HG03097 (cell line): Measurements from ENCODE around the gene ARF3.

Source experiments
- ATAC-seq: cut with Tn5 transposase; IDR thresholded peaks from one replicate; pipeline ENCODE4 v1.9.1; 2021; ENCODE audit not compliant: unreplicated experiment, low FRiP score

Gene ARF3

DNA sequence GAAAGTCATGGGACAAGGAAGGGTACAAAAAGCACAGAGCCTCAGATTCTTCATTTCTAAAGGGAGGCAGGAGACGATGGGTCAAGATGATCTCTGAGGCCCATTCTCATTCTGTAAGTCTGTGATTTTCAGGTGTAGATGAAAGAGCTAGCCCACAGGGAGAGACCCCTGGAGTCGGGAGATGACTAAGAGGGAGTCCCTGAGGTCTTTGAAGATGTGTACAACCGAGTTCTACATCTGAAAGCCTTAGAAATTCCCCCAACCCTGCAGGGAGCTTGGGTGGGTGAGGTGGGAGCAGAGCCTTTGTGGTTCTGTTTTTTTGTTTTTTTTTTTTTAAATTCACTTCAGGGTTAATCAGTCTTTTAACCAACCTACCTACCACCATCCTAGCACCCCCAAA lies 11.2 kb upstream of the ARF3 start:
- ATAC-seq: no peak

DNA sequence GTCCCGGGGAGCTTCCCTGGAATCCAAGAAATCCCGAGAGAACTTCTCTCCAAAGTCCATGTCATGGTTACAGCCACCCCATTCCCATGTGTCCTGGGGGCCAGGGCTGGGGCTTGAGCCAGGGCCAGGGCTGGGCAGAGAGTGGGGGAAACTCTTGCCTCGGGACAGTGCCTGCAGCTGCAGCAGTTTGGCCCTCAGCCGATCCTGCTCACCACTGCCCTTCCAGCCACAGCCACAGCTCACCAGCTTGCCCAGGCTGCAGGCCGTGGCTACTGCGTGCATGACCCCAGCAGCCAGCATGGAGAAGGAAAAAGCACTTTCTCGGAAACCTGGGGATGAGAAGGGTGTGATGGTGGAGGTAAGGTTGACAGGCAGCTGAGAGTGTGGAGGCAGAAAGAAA lies 10.7 kb upstream of the ARF3 start:
- no peak for ATAC-seq

DNA sequence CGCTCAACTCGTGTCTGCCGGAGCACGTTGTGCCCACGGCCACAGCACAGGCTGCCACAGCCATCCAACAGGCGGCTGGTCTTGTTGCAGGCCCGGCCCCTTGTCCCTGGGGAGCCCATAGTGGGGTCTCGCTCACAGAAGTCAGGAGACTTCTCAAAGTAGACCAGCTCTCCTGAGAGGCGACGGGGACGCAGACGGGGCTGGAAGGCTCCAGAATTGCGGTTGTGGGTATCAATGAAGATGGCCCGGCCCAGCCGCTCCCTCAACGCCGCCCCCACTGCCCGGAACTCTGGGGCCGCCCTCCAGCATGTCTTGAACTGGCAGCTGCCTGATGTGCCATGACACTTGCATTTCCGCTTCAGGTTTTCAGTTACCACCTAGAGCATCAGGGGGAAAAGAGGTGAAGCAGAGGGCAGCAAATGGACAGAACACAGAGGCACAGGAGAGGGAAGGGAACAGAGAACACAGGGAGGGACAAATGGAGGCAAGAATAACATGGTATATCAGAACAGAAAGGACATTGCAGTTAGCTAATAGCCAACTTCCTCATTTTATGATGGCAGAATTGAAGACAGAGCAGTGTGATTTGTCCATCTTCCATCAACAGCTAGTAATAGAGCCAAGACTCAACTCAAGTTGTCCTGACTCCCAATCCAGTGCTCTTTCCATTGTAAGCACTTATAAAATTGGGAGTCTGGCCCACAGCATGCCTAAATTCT lies 9.0 kb upstream of the ARF3 start:
- no peak for ATAC-seq

DNA sequence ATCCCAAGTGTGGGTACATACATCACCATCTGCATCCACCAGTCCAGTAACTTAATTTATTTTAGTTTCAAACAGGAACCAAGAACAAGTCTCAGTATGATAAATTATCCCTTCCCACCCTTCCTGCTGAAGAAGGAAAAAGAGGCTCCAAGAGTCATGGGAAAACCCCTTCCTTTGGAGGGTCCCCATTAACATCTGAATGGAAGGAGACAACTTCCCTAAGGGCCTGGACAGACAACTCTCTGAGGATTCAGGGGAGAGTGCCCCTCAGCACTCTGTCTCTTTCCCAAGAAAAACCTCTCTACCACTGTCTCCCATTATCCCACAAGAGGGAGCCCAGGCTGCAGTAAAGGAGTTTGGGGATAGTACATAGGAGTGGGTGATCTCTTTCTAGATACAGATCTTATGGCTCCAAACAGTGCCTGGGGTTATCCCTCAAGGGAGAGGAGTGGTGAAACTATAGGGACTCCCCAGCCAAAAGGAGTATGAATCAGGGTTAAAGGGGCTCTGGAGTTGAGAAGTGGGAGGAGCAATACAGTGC lies 8.1 kb upstream of the ARF3 start:
- ATAC-seq: no peak

DNA sequence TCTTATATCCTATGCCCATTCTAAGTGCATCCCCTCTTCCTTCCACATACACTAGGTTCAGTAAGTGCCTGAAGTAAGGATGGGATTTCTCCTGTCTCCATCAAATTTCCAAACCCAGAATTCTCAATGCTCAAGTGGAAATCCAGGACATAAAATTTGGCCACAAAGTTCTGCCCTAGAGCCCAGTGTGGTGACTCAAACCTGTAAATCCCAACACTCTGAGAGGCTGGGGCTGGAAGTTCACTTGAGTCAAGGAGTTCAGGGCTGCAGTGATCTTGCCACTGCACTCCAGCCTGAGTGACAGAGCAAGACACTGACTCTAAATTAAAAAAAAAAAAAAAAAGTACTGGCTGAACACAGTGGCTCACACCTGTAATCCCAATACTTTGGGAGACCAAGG lies 4.5 kb upstream of the ARF3 start:
- ATAC-seq: no peak

DNA sequence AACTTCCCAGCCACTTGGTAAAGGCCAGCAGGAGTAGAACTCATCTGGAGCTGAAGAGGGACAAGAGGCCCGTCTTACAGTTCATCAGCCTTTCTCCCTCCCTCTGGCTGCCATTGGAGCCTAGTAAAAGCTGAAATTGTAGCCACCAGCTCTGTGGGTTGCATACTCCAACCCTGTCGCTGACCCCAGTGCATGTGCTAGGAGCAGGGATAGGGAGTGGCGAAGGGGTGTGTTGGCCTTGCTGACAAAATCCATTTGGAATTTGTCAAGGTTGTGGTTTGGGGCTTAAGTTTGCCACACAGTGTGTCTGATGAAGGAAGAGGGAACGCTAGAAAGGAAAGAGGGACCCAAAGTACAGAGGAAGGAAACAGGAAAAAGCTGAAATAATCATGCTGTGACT lies 4.0 kb upstream of the ARF3 start:
- ATAC-seq: no peak

DNA sequence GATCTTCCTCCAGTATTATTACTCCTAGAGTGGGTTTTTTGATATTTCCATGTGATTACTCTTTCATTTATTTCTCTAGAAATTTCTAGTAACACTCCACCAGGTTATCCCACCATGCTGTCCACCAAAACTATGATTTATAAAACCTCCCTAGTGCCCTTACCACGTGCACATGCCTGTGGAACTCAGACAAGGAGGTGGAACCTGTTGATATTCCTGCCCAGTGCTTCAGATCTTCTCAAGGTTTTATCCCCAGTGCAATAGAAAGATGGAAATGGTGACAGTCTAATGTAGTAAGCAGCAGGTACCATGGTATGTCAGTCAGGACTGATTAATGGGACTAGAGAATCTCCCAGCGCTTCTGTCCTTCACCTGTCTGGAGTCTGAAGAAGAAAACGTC lies 3.5 kb upstream of the ARF3 start:
- ATAC-seq: no peak

DNA sequence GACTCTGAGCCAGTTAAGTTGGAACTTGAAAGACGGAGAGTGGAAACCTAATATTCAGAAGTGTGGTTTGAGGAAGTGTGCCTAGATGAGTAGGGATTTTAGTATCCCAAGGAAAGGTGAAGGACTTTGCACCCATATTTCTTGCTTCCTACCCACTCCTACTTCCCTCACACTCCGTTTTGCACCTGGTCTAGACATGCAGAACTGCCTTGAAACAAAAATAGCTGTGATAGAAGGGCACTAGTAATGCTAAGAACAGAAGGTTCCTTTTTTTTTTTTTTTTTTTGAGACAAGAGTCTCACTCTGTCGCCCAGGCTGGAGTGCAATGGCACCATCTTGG lies 732 bp upstream of the ARF3 start:
- ATAC-seq: no peak

DNA sequence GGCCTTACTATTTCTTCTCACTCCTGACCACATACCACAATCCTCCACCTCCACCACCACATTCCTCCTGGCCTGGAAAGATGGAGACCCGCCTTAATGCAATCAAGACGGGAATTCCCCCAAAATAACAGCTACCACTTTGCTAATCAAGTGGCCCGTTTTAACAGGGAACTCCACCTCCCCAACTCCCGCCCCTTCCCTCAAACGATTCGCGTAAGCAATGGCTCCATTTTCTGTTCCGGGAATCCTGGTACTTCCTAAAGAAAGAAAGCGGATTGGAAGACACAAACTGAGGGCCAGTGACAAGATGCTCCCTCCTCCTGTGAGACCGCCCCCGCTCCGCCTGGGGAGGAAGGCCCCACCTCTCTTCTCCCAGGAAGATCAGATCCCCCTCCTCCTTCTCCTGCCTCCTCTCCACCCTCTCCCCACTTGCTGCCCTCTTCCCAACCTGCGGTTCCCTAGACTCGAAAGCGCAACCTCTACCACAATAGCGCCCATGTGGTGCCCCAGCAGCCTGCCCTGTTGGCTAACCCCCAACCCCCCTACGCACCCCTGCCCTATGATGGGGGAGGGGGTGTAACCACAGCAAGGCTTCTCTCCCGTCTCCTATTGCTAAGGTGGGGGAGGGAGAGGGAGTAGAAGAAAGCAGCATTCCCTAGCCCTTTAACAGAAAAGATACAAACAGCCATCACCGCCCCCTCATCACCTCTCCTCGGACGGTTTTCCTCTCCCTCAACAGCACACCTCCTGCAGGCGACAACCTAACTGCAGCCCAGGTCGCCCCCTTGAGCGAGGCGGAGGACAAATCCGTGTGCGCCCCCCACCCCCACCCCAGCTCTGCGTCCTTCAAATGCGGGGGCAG lies 777 bp downstream of the ARF3 start:
- ATAC-seq: no peak

DNA sequence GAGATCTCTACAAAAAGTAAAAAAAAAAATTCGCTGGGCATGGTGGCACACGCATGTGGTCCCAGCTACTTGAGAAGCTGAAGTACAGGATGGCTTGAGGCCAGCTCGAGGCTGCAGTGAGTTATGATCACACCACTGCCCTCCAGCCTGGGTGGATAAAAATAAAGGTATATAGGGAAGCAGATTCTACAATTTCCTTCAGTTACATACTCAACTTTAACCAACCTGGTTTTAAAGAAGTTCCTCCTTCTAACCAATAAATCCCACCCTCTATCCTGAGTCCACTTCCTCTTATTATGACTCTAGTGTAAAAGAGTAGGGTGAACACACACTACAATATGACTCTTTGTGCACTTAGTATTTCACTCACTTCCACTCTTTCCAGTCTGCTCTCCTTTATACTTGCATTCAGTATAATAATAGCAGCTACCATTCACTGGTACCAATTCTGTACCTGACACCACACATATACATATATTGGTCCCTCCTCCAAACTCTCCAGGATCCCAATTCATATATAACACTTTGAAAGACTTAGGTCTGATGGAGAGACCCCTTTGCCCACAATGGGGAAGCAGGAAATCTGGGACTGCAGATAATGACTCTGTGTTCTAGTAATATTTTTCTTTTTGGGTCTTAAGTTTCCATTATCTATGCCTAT lies 2.3 kb downstream of the ARF3 start:
- ATAC-seq: no peak

DNA sequence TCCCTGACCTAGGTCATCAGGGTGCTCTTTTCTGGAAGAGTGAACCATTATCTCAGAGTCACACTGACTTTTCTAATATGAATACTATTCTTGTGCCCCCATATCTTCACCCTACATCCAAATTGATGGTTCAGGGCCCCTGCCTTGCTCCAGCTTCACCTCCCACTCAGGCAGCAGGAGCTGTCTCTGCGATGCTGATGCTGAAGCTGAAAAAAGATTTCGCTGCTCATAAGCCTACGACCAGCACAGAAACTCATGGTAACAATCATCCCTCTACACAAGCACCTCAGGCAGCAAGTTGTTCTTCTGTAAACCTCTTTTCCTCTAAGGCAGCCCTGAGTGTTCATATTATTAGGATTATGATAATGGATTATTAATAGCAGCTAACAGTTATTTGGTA lies 3.2 kb downstream of the ARF3 start:
- no peak for ATAC-seq

DNA sequence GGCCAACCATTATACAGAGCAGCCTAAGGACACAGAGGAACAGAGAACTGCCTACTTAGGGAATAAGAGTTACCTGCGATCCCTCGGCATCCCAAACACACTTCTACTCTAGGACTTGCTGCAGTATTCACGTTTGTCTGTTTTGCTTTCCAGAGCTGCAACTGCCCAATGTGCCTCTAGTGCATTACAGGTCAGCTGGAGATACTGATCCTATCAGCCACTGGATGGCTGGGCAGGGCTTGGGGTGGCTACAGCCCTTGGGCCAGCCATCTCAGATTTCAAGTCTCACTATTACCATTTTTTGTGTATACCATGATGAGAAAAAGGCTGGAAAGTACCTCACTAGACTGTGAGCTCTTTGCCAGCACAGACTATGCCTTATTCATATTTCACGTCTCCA lies 4.6 kb downstream of the ARF3 start:
- ATAC-seq: no peak

DNA sequence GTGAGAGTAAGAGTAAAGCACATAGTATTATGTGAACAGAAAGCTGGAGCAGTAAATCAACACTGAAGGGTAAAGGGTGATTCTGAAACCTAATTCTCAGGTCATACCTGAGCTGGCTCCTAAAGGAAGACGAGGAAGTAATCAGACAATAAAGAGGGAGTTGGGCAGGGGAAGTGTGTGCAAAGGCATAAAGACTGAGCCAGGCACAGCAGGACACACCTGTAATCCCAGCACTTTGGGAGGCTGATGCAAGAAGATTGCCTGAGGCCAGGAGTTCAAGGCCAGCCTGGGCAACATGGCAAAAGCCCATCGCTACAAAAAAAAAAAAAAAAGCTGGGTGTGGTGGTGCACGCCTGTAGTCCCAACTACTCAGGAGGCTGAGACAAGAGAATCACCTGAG lies 9.6 kb downstream of the ARF3 start:
- no peak for ATAC-seq

DNA sequence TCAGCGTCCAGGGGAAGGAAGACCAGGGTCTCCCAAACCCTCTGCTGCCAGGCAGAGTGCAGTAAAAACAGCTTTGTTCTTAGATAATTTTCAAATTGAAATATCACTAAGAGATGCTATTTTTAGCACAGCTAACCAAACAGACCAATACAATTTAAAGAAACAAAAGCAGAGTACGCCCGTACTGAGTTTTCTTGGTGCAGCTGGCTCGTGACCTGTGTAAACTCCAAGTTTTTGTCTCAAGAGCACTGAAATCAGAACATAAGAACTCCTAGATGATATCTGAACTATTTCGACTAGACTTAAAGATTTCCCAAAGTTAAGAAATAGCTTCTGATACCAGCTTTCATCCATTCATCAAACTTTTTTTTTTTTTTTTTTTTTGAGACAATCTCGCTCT lies 10.3 kb downstream of the ARF3 start:
- no peak for ATAC-seq

DNA sequence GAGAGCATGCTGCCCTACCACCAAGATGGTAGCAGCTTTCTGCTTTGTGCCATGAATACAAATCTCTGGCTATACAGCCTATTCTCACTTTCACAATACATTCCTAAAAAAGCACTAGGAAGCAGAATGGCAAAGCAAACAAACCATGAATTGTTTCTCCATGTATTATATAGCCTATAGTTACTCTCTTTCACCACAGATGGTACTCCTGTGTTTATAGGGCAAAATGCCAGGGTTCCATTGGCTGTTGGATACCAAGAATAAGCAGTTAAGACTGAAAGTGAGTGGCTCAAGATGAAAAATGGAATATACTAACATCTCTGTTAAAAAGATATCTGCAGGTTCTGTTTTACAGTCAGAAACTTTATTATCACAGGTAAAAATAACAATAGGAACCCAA lies 11.1 kb downstream of the ARF3 start:
- no peak for ATAC-seq

DNA sequence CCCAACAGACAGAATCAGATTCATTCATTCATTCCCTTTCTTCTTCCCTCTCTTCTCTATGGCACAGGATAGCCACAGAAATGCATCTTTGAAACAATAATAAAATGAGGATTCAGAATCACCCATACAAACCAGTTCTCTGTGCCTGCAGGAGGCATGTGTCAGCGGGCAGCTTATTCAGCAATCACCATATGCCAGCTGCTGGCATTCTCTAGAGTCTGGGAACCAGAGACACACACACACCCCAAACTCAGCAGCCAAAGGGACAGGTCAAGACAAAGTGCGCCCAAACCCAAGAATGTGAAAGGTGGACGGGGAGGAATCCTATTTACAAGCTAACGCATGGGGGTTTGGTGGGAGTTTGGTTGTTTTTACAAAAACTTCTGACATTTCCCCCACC lies 14.1 kb downstream of the ARF3 start:
- no peak for ATAC-seq

DNA sequence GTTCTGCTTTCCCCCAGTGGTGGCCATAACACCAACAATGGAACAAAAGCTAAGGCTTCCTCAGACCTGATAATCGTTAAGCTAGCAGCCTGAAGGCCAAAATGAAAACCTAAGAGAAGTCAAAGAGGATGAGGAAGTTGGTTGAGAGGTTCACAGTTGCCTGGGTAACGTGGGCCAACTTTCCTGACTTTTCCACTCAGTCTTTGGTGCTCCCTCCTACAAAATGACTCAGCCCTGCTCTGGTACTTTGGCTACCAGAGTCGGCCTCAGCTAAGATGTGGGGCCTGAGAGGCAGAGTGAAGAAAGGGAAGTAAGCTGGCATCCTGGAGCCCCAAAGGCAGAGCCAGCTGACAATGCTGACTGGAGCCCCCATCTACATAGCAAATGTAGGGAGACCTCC lies 17.1 kb downstream of the ARF3 start:
- no peak for ATAC-seq

DNA sequence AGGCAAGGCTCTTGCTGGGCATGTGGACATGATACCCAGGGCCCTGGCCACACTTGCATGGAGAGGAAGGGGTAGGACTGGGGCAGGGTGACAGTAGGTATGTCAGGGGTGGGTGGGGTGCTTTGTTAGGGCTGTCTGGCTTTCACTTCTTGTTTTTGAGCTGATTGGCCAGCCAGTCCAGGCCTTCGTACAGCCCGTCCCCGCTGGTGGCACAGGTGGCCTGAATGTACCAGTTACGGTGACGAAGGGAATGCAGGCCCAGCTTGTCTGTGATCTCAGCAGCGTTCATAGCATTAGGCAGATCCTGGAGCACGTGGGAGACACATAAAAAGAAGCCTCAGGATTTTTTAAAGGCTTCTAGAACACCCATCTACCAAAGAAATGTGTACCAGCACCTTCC lies 18.5 kb downstream of the ARF3 start:
- ATAC-seq: no peak

DNA sequence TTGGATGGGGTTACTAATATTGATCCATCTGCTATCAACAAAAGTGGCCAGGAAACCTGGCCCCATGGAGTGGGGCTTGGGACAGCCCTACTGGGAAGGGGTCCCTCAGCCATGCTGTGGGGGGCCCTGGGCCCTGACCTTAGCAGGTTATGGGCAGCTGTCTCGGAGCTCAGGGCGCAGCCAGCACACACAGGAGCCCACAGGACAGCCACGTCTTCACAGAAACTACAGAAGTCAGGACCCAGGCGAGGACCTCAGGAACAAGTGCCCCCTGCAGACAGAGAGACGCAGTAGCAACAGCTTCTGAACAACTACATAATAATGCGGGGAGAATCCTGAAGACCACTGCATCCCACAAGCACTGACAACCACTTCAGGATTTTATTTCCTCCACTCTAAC lies 20.1 kb downstream of the ARF3 start:
- no peak for ATAC-seq

DNA sequence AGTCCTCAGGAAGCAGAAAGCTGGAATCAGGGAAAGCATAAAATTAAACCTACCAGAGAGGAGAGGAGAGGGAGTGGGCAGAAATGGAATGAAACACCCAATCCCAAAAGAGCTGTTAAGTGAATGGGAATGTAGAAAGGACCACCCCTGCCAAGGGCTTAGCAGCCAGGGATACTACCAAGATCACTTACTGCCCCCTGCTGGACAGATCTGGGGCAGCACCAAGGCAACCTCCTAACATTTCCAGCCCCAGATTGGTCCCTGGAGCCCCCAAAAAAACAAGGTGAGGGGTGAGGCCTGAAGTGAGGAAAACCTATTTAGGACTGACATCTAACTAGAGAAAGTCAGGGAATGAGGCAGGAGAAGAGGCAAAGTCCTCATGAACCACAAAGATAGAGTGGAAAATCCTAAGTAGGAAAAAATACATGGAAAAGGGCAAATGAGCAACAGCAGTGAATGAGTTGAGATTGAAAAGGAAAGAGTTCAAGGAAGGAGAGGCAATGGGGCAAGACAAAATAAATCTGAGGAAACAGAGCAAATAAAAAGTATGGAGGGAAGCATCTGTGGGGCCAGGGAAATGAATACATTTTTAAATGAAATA lies 20.8 kb downstream of the ARF3 start:
- no peak for ATAC-seq

DNA sequence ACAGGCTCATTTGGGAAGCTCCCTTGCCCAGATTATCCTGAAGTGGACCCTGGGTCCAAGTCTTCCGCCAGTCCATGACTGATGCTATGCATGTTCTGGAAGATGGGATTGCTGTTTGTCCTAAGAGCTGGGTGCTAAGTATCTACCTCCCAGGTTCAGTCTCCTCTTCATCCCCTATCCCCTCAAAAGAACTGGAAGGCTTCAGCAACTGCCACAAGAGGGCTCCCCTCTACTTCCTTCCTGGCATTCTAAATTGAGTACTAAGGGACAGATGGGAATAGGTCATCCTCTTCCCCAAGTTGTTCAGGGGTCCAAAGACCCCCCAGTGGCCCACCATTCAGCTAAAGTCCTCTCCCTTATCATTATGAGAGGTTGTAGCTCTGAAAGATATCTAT lies 23.0 kb downstream of the ARF3 start:
- no peak for ATAC-seq
